Brain microvascular endothelial cell (primary cell): ENCODE results near the gene SLC6A7.

Experiments
- DNase-seq: peaks from one replicate; pipeline ENCODE4 v3.0.0-alpha.2; 2020
- H3K27ac ChIP-seq: fragments of 250-450 bp; sonication (Bioruptor Pico); 2 replicates; pipeline ENCODE4 v1.5.1; 2020; ENCODE audit warnings: mild to moderate bottlenecking, moderate library complexity
- H3K27me3 ChIP-seq: fragments of 250-450 bp; sonication (Bioruptor Pico); replicated peaks from 2 replicates; pipeline ENCODE4 v1.5.1; 2020; ENCODE audit warnings: mild to moderate bottlenecking
- H3K36me3 ChIP-seq: fragments of 250-450 bp; sonication (Bioruptor Pico); replicated peaks from 2 replicates; pipeline ENCODE4 v1.5.1; 2020; ENCODE audit warnings: mild to moderate bottlenecking
- H3K4me3 ChIP-seq: 2 replicates; pipeline ENCODE4 v1.5.1; 2011; ENCODE audit warnings: low read depth, mild to moderate bottlenecking, control low read depth, low read length, moderate library complexity
- CTCF ChIP-seq: IDR thresholded peaks from 2 replicates; pipeline ENCODE4 v1.5.1; 2011; ENCODE audit warnings: low read depth, mild to moderate bottlenecking, moderate library complexity, low read length, control low read depth, inconsistent platforms; ENCODE audit errors: missing control alignments
- in situ Hi-C: cut with HindIII; loops from 2 replicates; pipeline ENCODE4 v1.10.0; 2017; ENCODE audit warnings: low sequenced_read_pairs, low pct_ligation_motif_present

Gene SLC6A7

DNA sequence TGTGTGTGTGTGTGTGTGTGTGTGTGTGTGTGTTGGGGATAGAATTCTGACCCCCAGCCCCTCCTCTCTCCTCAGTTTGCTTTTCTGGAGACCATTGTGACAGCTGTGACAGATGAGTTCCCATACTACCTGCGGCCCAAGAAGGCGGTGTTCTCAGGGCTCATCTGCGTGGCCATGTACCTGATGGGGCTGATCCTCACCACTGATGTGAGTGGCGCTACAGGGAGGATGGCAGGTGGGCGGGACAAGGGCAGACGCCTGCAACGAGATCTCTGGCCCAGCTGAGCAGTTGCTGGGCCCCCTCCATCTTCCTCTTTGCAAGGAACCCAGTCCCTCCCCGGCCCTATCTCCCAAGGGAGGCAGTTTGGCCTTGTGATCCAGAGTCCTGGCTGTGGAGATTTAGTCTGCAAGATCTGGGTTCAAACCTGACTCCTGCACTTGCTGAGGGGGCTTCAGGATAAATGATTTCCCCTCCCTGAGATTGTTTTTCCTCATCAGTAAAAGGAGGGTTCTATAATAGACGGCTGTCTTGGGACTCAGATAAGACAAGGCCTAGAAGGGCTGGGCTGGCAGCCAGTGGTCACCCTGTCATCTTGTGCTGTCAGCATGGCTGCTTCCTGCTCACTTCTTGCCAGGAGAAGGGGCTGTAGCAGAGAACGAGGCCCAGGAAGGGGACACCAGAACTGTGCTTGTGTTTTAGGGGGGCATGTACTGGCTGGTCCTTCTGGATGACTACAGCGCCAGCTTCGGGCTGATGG is 14.1 kb downstream of the SLC6A7 start:
- in situ Hi-C loops, result no loop called here
- no peak overlapping the region for H3K4me3 ChIP-seq
- no peak for DNase-seq
- H3K36me3 ChIP-seq, result no peaks in the 10 kb centered on the region
- H3K27me3 ChIP-seq, result no peaks in the 10 kb centered on the region
- TF ChIP-seq CTCF, result no peak
- no peak overlapping the region for H3K27ac ChIP-seq

- no peak for TF ChIP-seq CTCF
- Histone ChIP-seq H3K4me3 (no peak overlapping the region), H3K27me3 (no peaks in the 10 kb centered on the region), H3K36me3 (no peaks in the 10 kb centered on the region), H3K27ac (no peak overlapping the region)
- DNase-seq, result no peak
- in situ Hi-C loops, result no loop called here
Observed at GRCh38 chr5:150204590-150204960, 14.7 kb downstream of the SLC6A7 start.

- in situ Hi-C loops, result no loop called here
- Histone ChIP-seq H3K36me3 (no peaks in the 10 kb centered on the region), H3K4me3 (no peak overlapping the region), H3K27ac (no peak overlapping the region), H3K27me3 (no peaks in the 10 kb centered on the region)
- no peak for TF ChIP-seq CTCF
- DNase-seq, result no peak
Observed at GRCh38 chr5:150206098-150206778, 16.4 kb downstream of the SLC6A7 start.

GRCh38 chr5:150206779-150207115 is 16.9 kb downstream of the SLC6A7 start:
- Histone ChIP-seq H3K27me3 (no peaks in the 10 kb centered on the region), H3K36me3 (no peaks in the 10 kb centered on the region), H3K27ac (no peak overlapping the region), H3K4me3 (no peak overlapping the region)
- in situ Hi-C loops, result no loop called here
- TF ChIP-seq CTCF, result no peak
- no peak for DNase-seq

DNA sequence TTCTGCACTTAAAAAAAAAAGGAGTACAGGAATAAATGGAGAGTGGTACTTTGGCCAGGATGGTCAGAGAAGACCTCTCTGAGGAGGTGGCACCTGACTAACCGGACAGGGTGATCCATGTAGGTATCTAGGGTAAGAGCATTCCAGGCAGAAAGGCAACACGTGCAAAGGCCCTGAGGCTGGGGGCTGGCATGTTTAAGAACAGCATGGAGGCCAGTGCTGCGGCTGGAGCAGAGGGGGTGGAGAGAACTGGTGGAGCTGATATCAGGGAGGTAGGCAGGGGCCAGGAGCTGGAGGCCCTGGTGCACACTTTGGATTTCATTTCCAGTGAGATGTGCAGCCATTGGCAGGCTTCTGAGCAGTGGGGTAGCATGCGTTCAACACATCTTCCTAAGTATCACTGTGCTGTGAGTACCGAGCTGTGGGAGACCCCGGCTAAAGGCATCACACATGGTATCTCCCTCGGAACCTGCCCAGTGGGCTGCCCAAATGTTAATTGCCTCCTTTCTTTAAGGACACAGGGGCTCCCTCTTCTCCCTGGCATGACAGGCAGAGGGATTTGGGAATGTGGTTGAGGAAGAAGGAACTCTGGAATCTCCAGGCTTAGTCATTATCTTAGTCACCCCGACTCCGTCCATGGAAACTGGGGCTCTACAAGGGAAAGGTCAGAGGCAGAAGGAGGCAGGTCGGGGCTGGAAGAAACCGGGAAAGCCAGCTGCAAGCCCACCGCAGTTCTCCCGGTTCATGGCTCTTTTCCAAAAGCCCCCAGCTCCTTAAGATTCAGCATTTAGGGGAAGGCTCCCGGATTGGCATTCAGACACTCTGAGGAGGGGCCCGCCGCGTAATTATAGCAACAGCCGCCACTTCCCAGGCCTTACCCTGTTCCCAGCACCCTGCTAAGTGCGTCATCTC is 18.6 kb downstream of the SLC6A7 start:
- H3K4me3 ChIP-seq, result no peak overlapping the region
- DNase-seq, result peak; percentile 24
- in situ Hi-C loops, result no loop called here

More for the DNA sequence above, 18.6 kb downstream of the SLC6A7 start:
- Histone ChIP-seq H3K36me3 (no peaks in the 10 kb centered on the region), H3K27ac (peak overlapping the region; percentile 6), H3K27me3 (no peaks in the 10 kb centered on the region)
- TF ChIP-seq CTCF, result no peak
